Activated T-cell treated with anti-CD3 and anti-CD28 coated beads for 48 hours (primary cell): ENCODE data around the gene CYP4F11.
"Not testable (repeated sequence)": the region's sequence is repeated elsewhere in the genome, so short reads cannot be mapped to it uniquely, and the experiment has no call there.

Experiments used
- DNase-seq: peaks from one replicate; pipeline ENCODE4 v3.0.0-alpha.2; 2020; ENCODE audit warnings: low read depth

The CYP4F11 gene

GRCh38 chr19:15883329-15883728, 51.0 kb downstream of the CYP4F11 start:
- not testable (repeated sequence) for DNase-seq

DNA sequence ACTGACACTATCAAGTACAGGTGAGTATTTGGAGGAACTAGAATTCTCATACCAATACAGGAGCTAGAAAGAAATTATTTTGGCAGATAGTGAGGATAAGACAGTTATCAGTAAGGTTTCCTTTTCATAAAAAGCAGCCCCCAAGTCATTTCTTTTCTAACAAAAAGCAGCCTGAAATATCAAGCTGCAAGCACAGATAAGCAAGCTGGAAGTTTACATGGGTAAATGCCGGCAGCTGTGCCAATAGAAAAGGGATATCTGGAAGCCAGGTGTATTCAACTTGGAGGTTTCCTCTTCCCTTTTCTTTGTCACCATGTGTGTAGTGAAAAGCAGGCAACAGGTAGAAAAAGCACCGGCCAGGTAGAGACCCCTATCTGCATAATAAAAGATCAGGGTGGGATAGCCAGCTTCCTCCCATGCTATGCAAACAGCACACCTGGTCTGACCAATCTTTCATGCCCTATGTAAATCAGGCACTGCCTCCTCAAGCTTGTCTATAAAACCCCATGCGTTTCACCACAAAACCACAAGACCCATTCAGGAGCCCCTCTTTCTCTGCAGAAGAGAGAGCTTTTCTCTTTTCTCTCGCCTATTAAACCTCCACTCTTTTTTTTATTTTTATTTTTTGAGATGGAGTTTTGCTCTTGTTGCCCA, 59.4 kb downstream of the CYP4F11 start:
- no peak for DNase-seq

- not testable (repeated sequence) for DNase-seq
These were observed 60.6 kb downstream of the CYP4F11 start for GRCh38 chr19:15873771-15874170.

- DNase-seq = no peak
These were observed 62.8 kb downstream of the CYP4F11 start for GRCh38 chr19:15871570-15871969.

GRCh38 chr19:15869873-15870272, 64.5 kb downstream of the CYP4F11 start:
- no peak for DNase-seq

DNA sequence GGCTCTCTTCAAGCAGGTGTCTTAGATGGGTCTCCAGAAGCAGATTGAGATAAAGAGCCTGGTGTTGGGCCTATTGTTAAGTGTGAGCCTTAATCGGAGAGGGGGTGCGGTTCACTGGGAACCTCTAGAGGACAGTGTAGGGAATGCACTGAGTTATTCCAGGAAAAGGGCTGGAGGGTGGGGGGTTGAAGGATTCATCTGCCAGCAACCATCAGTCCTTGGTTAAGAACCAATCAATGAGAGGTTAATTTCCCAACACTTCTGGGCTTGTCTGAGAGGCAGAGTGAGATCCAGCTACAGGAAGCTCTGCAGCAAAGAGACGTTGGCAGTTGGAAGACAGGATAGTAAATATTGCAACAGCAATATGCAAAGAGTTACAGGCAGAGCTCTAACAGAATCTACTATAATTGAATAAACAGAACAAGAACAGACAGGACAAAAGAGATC, 65.2 kb downstream of the CYP4F11 start:
- DNase-seq = peak; percentile 5

DNA sequence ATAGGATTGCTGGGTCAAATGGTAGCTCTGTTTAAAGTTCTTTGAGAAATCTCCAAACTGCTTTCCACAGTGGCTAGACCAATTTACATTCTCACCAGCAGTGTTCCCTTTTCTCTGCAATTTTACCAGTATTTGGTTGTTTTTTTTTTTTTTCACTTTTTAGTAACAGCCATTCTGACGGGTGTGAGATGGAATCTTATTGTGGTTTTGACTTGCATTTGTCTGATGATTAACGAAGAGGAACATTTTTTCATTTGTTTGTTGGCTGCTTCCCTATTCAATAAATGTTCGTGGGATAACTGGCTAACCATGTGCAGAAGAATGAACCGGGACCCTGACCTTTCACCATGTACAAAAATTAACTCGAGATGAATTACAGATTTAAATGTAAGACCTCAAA, 67.7 kb downstream of the CYP4F11 start:
- DNase-seq = no peak

DNA sequence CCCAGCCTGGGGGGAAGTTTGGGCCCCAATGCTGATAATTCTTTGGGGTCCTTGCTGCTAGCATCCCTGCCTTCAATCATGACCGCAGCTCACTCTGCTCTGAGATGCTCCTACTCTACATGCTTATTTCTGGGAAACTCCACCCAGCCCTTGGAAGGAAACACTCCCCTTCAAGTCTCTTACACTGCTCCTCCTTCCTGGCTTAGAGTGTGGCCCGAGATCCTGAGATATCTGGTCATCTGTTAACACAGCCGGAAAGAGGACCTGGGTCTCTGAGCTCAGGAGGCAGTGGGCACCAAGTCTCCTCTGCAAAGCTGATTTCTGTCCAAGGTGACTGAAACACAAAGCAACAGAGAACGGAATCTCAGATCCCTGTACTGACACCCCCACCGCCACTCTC, 69.5 kb downstream of the CYP4F11 start:
- DNase-seq = no peak

GRCh38 chr19:15863272-15863671, 71.1 kb downstream of the CYP4F11 start:
- no peak for DNase-seq

DNA sequence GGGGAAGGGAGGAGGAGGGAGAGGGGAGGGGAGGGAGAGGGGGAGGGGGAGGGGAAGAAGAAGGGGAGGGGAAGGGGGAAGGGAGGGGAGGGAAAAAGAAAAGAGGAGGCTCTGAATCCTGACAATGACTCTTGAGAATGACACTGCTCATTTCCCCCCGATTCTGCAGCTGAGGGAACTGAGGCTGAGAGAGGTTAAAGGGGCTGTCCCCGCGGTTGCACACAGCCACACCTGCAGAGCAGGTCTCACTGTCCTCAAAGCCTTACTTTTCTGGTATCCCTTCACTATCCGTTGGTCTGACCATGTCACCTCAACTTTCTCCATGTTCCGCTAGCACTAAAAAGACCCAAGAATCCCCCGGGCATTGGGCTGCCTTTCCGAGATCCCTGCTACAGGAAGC, 71.9 kb downstream of the CYP4F11 start:
- DNase-seq = no peak
